Suprapubic skin (tissue), 4 donors: ENCODE data around the gene CD40. TPM values are rescaled to one million over a fixed set of nuclear protein-coding genes. Genes with fewer than 3 reads are reported as not detected.

ENCODE experiments used
- DNase-seq, 2 donors: peaks; one replicate each; pipeline ENCODE4 v3.0.0-alpha.2; 2019; ENCODE audit warnings: low spot score in 2 of 2
- H3K27ac ChIP-seq: fragments of 200-600 bp; sonication (generic); one replicate; pipeline ENCODE4 v1.5.1; 2019
- H3K27me3 ChIP-seq: fragments of 200-600 bp; sonication (generic); one replicate; pipeline ENCODE4 v1.5.1; 2019
- H3K36me3 ChIP-seq: fragments of 200-600 bp; sonication (generic); one replicate; pipeline ENCODE4 v1.5.1; 2019
- H3K4me1 ChIP-seq: fragments of 200-600 bp; sonication (generic); one replicate; pipeline ENCODE4 v1.5.1; 2019
- H3K4me3 ChIP-seq: fragments of 200-600 bp; sonication (generic); one replicate; pipeline ENCODE4 v1.5.1; 2019; ENCODE audit warnings: mild to moderate bottlenecking
- H3K9me3 ChIP-seq: fragments of 200-600 bp; sonication (generic); one replicate; pipeline ENCODE4 v1.5.1; 2019
- EP300 ChIP-seq: sonication (generic); formaldehyde crosslinking; IDR thresholded peaks from one replicate; pipeline ENCODE4 v1.6.1; 2017; ENCODE audit warnings: antibody characterized with exemption
- POLR2A ChIP-seq, 2 donors: fragments of 450-650 bp; IDR thresholded peaks; one replicate each; pipeline ENCODE4 v1.6.1; 2017; ENCODE audit warnings: antibody characterized with exemption in 2 of 2, mild to moderate bottlenecking in 2 of 2, moderate library complexity in 2 of 2
- POLR2AphosphoS5 ChIP-seq, 3 donors: sonication (generic); formaldehyde crosslinking; IDR thresholded peaks; one replicate each; pipeline ENCODE4 v1.6.1; 2017; ENCODE audit warnings: antibody characterized with exemption in 3 of 3
- WGBS: methylation state at CpG from one replicate; pipeline ENCODE4 v1.1.5; 2018; 5-methylcytosine and 5-hydroxymethylcytosine counted together
- total RNA-seq, 4 donors: library from RNA; depleted of rRNA; stranded (reverse); fragments of >200 nt; gene quantifications; one replicate each; pipeline ENCODE4 v1.1.0, GENCODE V29; 2016
- TF ChIP-seq, protein P1 (sequence below), 2 donors: fragments of 200-600 bp in 1 of 2; fragments of 450-650 bp in 1 of 2; sonication (generic) in 1 of 2; IDR thresholded peaks; one replicate each; pipeline ENCODE4 v1.5.1; 2016 to 2019; ENCODE audit warnings: antibody characterized with exemption in 2 of 2, mild to moderate bottlenecking in 1 of 2, moderate library complexity in 1 of 2

The CD40 gene
- total RNA-seq, 4 donors from 2014 or later: 12.9 to 30.6 (median 17.2) TPM

DNA sequence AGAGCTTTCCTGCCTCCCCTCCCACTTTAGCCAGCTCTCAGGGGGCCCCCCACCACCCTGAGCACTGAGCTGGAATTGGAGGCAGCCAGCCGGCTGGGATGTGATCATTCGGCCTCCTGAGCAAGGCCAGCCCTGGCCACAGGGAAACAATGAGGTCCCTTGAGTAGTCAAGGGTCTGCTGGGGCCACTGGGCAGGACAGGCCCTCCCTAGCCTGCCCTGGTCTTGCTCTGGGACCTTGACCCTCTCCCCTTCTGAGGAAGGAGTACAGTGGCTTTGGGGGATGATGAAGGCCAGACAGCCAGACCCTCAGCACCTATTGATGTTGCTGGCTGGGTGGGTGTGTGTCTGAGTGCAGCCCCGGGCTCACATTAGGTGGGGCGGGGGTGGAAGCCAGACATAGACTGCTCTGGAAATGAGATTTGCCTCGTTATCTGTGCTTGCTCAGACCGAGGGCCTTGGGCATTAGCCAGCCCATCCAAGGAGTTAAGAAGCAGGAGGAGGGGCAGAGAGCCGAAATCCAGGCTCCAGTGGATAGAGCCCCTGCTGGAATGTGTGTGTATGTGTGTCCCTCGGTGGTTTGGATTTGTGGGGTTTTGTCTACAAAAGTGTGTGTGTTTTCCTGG is 21.3 kb downstream of the CD40 start:
- Histone ChIP-seq H3K36me3 (no peaks in the 10 kb centered on the region), H3K4me3 (no peak overlapping the region), H3K4me1 (peaks cover 38% of the 10 kb centered on the region), H3K27me3 (peaks cover 31% of the 10 kb centered on the region), H3K27ac (peak overlapping the region; percentile 44), H3K9me3 (no peaks in the 10 kb centered on the region)
- DNase-seq: no peak
- WGBS: 24% methylated on average over 5 of the region's 8 CpGs
- TF ChIP-seq, protein P1, sequence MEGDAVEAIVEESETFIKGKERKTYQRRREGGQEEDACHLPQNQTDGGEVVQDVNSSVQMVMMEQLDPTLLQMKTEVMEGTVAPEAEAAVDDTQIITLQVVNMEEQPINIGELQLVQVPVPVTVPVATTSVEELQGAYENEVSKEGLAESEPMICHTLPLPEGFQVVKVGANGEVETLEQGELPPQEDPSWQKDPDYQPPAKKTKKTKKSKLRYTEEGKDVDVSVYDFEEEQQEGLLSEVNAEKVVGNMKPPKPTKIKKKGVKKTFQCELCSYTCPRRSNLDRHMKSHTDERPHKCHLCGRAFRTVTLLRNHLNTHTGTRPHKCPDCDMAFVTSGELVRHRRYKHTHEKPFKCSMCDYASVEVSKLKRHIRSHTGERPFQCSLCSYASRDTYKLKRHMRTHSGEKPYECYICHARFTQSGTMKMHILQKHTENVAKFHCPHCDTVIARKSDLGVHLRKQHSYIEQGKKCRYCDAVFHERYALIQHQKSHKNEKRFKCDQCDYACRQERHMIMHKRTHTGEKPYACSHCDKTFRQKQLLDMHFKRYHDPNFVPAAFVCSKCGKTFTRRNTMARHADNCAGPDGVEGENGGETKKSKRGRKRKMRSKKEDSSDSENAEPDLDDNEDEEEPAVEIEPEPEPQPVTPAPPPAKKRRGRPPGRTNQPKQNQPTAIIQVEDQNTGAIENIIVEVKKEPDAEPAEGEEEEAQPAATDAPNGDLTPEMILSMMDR (IDR thresholded peaks at IDR 0.05): no peak

DNA sequence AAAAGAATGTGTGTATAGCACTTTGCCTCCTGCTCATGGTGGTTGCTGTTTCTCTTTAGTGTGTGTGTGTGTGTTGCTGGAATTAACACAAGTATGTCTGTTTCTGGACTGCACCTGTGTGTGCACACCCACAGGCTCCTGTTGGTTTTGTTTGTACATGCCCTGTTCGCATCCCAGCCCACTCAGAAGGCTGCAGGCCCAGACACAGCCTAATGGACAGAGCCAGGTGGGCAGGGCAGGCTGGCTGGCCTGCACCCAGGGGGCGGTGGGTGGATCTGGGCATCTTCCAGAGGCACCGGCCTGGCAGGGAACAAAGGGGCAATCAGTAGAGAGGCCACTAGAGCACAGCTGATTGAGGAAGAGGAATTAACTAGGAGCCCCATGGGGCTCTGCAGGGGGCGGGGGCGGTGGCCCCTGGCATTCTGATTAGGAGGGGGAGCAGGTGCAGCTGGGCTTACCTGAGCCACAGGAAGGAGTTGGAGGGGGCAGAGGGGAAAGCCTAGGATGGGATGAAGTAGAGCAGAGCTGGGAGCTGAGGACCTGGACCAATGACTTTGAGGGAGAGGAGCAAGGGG is 21.9 kb downstream of the CD40 start:
- WGBS: 44% methylated on average over 5 of the region's 5 CpGs
- H3K9me3 ChIP-seq: no peaks in the 10 kb centered on the region
- peaks cover 42% of the 10 kb centered on the region for H3K4me1 ChIP-seq
- DNase-seq: no peak
- peaks cover 35% of the 10 kb centered on the region for H3K27me3 ChIP-seq
- TF ChIP-seq, protein P1 (IDR thresholded peaks at IDR 0.05): no peak
- no peak overlapping the region for H3K4me3 ChIP-seq
- no peaks in the 10 kb centered on the region for H3K36me3 ChIP-seq
- no peak overlapping the region for H3K27ac ChIP-seq

DNA sequence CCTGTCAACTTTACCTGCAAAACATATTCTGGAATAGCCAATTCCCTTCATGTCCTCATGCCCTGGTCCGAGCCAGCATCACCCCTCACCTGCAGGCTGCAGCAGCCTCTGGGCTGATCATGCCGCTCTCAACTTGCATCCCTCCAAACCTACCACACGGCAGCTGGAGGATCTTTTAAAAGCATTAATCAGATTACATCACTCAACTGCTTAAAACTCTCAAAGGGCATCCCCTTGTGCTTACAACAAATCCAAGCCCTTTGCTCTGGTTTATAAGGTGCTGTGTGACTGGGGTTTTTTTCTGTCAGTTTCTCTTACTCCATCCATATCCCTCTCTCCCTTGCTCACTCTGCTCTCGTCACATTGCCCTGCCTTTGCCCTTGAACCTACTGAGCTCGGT is 24.0 kb downstream of the CD40 start:
- TF ChIP-seq POLR2AphosphoS5 (IDR thresholded peaks at IDR 0.05) (no peak), EP300 (no peak), POLR2A (IDR thresholded peaks at IDR 0.05) (no peak)
- TF ChIP-seq, protein P1 (IDR thresholded peaks at IDR 0.05): no peak
- 37% methylated on average over 5 of the region's 5 CpGs for WGBS
- H3K4me3 ChIP-seq: no peak overlapping the region
- DNase-seq: no peak
- no peaks in the 10 kb centered on the region for H3K36me3 ChIP-seq
- H3K27ac ChIP-seq: no peak overlapping the region
- no peaks in the 10 kb centered on the region for H3K9me3 ChIP-seq
- H3K27me3 ChIP-seq: peaks cover 35% of the 10 kb centered on the region
- H3K4me1 ChIP-seq: peaks cover 36% of the 10 kb centered on the region

DNA sequence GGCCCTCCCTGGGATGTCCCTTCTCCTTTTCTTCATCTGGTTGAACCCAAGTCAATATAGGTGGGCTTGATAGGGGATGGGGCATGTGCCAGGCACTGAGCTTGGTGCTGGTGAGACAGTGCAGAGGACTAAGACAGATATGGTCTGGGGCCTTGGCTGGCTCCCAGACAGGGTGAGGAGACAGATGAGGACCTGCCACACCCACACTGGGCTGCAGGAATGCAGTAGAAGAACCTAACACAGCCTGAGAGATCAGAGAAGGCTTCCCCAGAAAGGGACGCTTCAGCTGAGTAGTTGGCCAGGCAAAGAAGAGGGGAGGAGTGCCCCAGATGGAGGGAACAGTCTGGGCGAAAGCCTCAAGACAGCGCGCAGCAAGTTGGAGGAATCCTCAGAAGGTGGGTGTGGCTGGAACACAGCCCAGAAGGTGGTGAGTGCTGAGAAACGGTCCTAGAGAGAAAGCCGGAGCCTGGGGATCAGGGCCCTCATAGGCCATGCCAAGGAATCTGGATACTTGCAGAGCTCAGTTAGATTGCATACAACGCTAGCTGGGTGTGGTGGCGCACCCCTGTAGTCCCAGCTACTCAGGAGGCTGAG is 26.4 kb downstream of the CD40 start:
- WGBS: 50% methylated on average over 7 of the region's 8 CpGs
- H3K4me1 ChIP-seq: peaks cover 16% of the 10 kb centered on the region
- peaks cover 18% of the 10 kb centered on the region for H3K27me3 ChIP-seq

DNA sequence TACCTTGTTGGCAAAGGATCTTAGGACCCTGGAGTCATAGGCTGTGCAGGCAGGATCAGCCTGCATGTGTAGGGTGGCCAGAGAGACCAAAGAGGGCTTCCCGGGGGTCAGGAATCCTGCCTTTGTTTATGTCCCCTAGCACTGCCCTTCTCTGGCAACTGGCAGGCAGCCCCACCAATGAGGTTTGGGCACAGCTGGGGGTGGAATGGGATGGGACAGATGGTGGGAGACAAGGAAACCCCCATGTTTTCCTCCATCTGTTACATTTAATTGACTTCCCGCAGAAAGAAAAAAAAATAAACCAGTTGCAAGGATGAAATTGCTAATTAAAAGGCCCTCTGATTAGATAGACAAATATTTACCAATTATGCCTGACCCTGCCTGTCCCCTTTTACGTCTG is 27.6 kb downstream of the CD40 start:
- H3K27ac ChIP-seq: no peak overlapping the region
- 70% methylated on average over 3 of the region's 3 CpGs for WGBS
- H3K9me3 ChIP-seq: no peaks in the 10 kb centered on the region
- no peak overlapping the region for H3K4me3 ChIP-seq
- TF ChIP-seq EP300 (no peak), POLR2AphosphoS5 (IDR thresholded peaks at IDR 0.05) (no peak), POLR2A (IDR thresholded peaks at IDR 0.05) (no peak)
- TF ChIP-seq, protein P1 (IDR thresholded peaks at IDR 0.05): no peak
- no peaks in the 10 kb centered on the region for H3K36me3 ChIP-seq
- H3K27me3 ChIP-seq: peaks cover 14% of the 10 kb centered on the region
- no peak for DNase-seq
- peaks cover 9% of the 10 kb centered on the region for H3K4me1 ChIP-seq

More for the DNA sequence above, 26.4 kb downstream of the CD40 start:
- Histone ChIP-seq H3K9me3 (no peaks in the 10 kb centered on the region), H3K4me3 (no peak overlapping the region), H3K36me3 (no peaks in the 10 kb centered on the region), H3K27ac (no peak overlapping the region)
- no peak for DNase-seq
- TF ChIP-seq POLR2AphosphoS5 (IDR thresholded peaks at IDR 0.05): no peak
- no peak for TF ChIP-seq POLR2A (IDR thresholded peaks at IDR 0.05)
- no peak for TF ChIP-seq EP300
